Tibial artery (tissue), 4 donors: ENCODE measurements around the gene MAP3K20.
"Not testable (repeated sequence)": the region's sequence is repeated elsewhere in the genome, so short reads cannot be mapped to it uniquely, and the experiment has no call there.

Source experiments
- DNase-seq, 2 donors: peaks; one replicate each; pipeline ENCODE4 v3.0.0-alpha.2; 2019
- H3K27ac ChIP-seq, 2 donors: fragments of 200-600 bp; sonication (generic) in 1 of 2; 1 replicate in 1 of 2; 2 replicates in 1 of 2; pipeline ENCODE4 v1.5.1; 2018 to 2019; ENCODE audit warnings: mild to moderate bottlenecking in 1 of 2
- H3K27me3 ChIP-seq, 2 donors: fragments of 200-600 bp; sonication (generic) in 1 of 2; one replicate each; pipeline versions ENCODE4 v1.5.1 to v1.6.0; 2016 to 2019
- H3K36me3 ChIP-seq, 3 donors: fragments of 200-600 bp; sonication (generic) in 2 of 3; one replicate each; pipeline ENCODE4 v1.5.1; 2016 to 2019; ENCODE audit warnings: mild to moderate bottlenecking in 2 of 3
- H3K4me1 ChIP-seq, 4 donors: fragments of 200-600 bp; sonication (generic) in 2 of 4; 1 replicate in 3 of 4; 2 replicates in 1 of 4; pipeline ENCODE4 v1.5.1; 2016 to 2019
- H3K4me3 ChIP-seq, 2 donors: fragments of 200-600 bp; sonication (generic) in 1 of 2; 1 replicate in 1 of 2; 2 replicates in 1 of 2; pipeline ENCODE4 v1.5.1; 2018 to 2019; ENCODE audit warnings: mild to moderate bottlenecking in 2 of 2
- H3K9me3 ChIP-seq, 3 donors: fragments of 200-600 bp; sonication (generic) in 1 of 3; one replicate each; pipeline ENCODE4 v1.5.1; 2016 to 2019
- intact Hi-C: fragments of 100-400 bp; cut with DNase I; formaldehyde crosslinking; loops from one replicate; pipeline ENCODE4 v1.15.0; 2023; ENCODE audit warnings: low total_unique reads
- TF ChIP-seq, protein P1 (sequence below), 2 experiments: fragments of 200-600 bp in 1 of 2; fragments of 450-650 bp in 1 of 2; IDR thresholded peaks; one replicate each; pipeline ENCODE4 v1.5.1; 2017 to 2019; ENCODE audit warnings: antibody characterized with exemption in 2 of 2, mild to moderate bottlenecking in 1 of 2, moderate library complexity in 1 of 2

MAP3K20 gene

GRCh38 chr2:173272849-173273248, 197.2 kb downstream of the MAP3K20 start:
- TF ChIP-seq, protein P1, sequence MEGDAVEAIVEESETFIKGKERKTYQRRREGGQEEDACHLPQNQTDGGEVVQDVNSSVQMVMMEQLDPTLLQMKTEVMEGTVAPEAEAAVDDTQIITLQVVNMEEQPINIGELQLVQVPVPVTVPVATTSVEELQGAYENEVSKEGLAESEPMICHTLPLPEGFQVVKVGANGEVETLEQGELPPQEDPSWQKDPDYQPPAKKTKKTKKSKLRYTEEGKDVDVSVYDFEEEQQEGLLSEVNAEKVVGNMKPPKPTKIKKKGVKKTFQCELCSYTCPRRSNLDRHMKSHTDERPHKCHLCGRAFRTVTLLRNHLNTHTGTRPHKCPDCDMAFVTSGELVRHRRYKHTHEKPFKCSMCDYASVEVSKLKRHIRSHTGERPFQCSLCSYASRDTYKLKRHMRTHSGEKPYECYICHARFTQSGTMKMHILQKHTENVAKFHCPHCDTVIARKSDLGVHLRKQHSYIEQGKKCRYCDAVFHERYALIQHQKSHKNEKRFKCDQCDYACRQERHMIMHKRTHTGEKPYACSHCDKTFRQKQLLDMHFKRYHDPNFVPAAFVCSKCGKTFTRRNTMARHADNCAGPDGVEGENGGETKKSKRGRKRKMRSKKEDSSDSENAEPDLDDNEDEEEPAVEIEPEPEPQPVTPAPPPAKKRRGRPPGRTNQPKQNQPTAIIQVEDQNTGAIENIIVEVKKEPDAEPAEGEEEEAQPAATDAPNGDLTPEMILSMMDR (IDR thresholded peaks at IDR 0.05) = no peak
- no peak for DNase-seq

GRCh38 chr2:173278794-173279526, 203.3 kb downstream of the MAP3K20 start:
- no peak for DNase-seq
- Histone ChIP-seq H3K9me3 (peaks cover 0 to 4% (median 3%) of the 10 kb centered on the region in 3 donors), H3K27ac (no peak overlapping the region), H3K4me3 (no peak overlapping the region), H3K27me3 (no peaks in the 10 kb centered on the region), H3K4me1 (no peaks in the 10 kb centered on the region), H3K36me3 (no peaks in the 10 kb centered on the region)
- TF ChIP-seq, protein P1 (IDR thresholded peaks at IDR 0.05) = no peak
- intact Hi-C loops = no loop called here

More at GRCh38 chr2:173272849-173273248, 197.2 kb downstream of the MAP3K20 start:
- peaks cover 0 to 4% (median 1%) of the 10 kb centered on the region in 3 donors for H3K36me3 ChIP-seq
- no peaks in the 10 kb centered on the region for H3K4me1 ChIP-seq
- H3K4me3 ChIP-seq = no peak overlapping the region
- no peak overlapping the region for H3K27ac ChIP-seq
- peaks cover 0 to 10% (median 3%) of the 10 kb centered on the region in 3 donors for H3K9me3 ChIP-seq
- intact Hi-C loops = no loop called here
- H3K27me3 ChIP-seq = no peaks in the 10 kb centered on the region

- no peaks in the 10 kb centered on the region for H3K4me1 ChIP-seq
- DNase-seq = no peak
- TF ChIP-seq, protein P1 (IDR thresholded peaks at IDR 0.05) = no peak
- no peaks in the 10 kb centered on the region for H3K27me3 ChIP-seq
- H3K9me3 ChIP-seq = no peaks in the 10 kb centered on the region
- no peaks in the 10 kb centered on the region for H3K36me3 ChIP-seq
- H3K27ac ChIP-seq = no peak overlapping the region
- H3K4me3 ChIP-seq = no peak overlapping the region
- intact Hi-C loops = no loop called here
Measured at GRCh38 chr2:173279527-173279868, 203.9 kb downstream of the MAP3K20 start.

DNA sequence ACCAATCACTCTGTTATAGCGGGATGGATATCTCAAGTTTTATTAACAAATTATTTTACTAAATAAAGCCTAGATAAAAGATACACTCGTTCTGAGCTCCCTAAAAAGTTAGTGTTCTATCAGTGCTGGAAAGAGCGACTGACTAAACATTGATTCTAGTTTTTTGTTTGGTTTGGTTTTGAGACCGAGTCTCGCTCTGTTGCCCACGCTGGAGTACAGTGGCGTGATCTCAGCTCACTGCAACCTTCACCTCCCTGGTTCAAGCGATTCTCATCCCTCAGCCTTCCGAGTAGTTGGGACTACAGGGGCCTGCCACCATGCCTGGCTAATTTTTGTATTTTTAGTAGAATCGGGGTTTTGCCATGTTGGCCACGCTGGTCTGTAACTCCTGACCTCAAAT, 205.2 kb downstream of the MAP3K20 start:
- no peaks in the 10 kb centered on the region for H3K9me3 ChIP-seq
- TF ChIP-seq, protein P1 (IDR thresholded peaks at IDR 0.05) = no peak
- no peak overlapping the region for H3K4me3 ChIP-seq
- H3K27ac ChIP-seq = no peak overlapping the region
- intact Hi-C loops = no loop called here
- DNase-seq = no peak
- H3K4me1 ChIP-seq = no peaks in the 10 kb centered on the region
- H3K36me3 ChIP-seq = no peaks in the 10 kb centered on the region
- H3K27me3 ChIP-seq = no peaks in the 10 kb centered on the region

- H3K36me3 ChIP-seq, DNase-seq, H3K9me3 ChIP-seq, H3K4me1 ChIP-seq, H3K27ac ChIP-seq, intact Hi-C loops, H3K27me3 ChIP-seq, H3K4me3 ChIP-seq: not testable (repeated sequence)
Measured at GRCh38 chr2:173281898-173282297, 206.3 kb downstream of the MAP3K20 start.

- Histone ChIP-seq H3K36me3 (no peaks in the 10 kb centered on the region), H3K4me1 (no peaks in the 10 kb centered on the region), H3K27me3 (no peaks in the 10 kb centered on the region), H3K27ac (no peak overlapping the region), H3K4me3 (no peak overlapping the region), H3K9me3 (no peaks in the 10 kb centered on the region)
- intact Hi-C loops = no loop called here
- TF ChIP-seq, protein P1 (IDR thresholded peaks at IDR 0.05) = no peak
- DNase-seq = no peak
Measured at GRCh38 chr2:173282795-173283545, 207.3 kb downstream of the MAP3K20 start.
